Astrocyte of the cerebellum (primary cell): ENCODE measurements around the gene RGS19.
A peak's percentile ranks its signal among the peaks of the same experiment; 100 is the strongest.

Experiments
- DNase-seq: peaks from one replicate; pipeline ENCODE4 v3.0.0-alpha.2; 2011; ENCODE audit warnings: low read depth
- H3K4me3 ChIP-seq: 2 replicates; pipeline ENCODE4 v1.5.1; 2011; ENCODE audit warnings: mild to moderate bottlenecking, low read depth, low read length, moderate library complexity
- in situ Hi-C: cut with HindIII; loops from 2 replicates; pipeline ENCODE4 v1.10.0; 2017; ENCODE audit warnings: low sequenced_read_pairs
- TF ChIP-seq, protein P1 (sequence below): IDR thresholded peaks from 2 replicates; pipeline ENCODE4 v1.5.1; 2012; ENCODE audit warnings: low read length, low read depth, moderate library complexity, mild to moderate bottlenecking; ENCODE audit errors: missing control alignments

Gene RGS19

DNA sequence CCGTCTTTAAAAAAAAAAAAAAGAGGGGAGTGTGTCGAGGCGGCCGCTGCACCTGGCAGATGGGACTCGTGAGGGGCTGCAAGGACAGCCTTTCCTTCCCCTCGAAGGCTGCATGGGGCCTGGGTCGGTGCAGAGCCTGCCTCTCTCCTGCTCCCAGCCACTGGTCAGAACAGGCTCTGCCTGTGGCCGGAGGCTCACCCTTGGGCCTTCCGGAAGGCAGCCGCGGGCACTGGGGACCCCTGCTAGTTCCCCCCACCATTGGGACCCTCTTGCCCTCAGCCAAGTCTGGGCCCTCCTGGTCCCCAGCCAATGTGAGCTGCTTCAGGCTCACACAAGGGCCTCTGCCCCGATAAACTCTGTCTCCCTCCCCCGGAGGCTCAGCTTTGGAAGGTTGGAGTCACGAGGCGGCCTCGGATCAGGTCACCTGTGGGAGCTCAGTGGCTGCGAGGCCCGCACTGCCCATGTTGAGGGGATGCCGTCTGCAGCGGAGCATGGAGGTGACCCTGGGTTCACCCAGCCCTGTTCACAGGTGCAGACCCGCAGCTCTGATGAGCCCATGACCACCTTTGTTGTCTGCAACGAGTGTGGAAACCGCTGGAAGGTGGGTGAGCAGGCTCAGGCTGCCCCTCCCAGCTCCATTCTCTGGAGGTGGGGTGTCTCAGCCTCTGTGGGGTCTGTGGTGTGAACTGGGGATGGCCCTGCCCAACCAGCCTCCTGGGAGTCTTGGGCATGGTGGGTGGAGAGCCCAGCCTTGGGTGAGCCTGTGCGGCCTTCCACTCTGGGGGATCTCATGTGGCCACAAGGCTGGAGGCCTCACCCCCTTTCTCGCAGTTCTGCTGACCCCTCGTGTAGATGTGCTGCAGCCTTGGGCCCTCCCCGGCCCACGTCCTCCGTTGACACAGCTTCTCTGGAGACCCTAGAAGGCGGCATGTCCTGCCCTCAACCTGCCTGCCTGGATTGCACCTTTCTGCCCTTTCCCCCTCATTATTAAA lies 7.7 kb downstream of the RGS19 start:
- TF ChIP-seq, protein P1, sequence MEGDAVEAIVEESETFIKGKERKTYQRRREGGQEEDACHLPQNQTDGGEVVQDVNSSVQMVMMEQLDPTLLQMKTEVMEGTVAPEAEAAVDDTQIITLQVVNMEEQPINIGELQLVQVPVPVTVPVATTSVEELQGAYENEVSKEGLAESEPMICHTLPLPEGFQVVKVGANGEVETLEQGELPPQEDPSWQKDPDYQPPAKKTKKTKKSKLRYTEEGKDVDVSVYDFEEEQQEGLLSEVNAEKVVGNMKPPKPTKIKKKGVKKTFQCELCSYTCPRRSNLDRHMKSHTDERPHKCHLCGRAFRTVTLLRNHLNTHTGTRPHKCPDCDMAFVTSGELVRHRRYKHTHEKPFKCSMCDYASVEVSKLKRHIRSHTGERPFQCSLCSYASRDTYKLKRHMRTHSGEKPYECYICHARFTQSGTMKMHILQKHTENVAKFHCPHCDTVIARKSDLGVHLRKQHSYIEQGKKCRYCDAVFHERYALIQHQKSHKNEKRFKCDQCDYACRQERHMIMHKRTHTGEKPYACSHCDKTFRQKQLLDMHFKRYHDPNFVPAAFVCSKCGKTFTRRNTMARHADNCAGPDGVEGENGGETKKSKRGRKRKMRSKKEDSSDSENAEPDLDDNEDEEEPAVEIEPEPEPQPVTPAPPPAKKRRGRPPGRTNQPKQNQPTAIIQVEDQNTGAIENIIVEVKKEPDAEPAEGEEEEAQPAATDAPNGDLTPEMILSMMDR = no peak
- no peak for DNase-seq
- H3K4me3 ChIP-seq = no peak overlapping the region
- in situ Hi-C loops = no loop called here

DNA sequence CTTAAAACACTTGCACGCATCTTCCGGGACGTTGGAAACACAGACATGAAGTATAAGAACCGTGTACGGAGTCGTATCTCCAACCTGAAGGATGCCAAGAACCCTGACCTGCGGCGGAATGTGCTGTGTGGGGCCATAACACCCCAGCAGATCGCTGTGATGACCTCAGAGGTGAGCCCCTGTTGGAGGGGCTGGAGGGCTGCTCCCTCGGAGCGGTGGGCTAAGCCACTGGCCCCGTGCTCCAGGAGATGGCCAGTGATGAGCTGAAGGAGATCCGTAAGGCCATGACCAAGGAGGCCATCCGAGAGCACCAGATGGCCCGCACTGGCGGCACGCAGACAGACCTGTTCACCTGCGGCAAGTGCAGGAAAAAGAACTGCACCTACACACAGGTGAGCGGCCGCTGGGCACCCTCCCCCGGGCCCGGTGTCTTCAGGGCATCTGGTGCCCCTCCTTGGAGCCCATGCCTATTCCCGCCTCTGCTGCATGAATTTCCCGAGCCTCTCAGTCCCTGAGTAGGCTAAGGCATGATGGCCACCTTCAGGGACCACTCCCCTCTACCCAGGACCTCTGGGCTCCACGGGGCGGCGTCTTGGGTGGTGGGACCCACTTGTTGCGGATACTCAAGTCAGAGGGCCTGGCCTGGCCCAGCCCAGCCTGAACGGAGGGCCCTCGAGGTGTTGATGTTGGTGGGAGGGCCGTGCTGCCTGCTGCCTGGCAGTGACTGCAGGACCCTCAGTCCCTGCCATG lies 8.9 kb downstream of the RGS19 start:
- DNase-seq = no peak
- TF ChIP-seq, protein P1 = no peak
- H3K4me3 ChIP-seq = no peak overlapping the region
- in situ Hi-C loops = no loop called here

DNA sequence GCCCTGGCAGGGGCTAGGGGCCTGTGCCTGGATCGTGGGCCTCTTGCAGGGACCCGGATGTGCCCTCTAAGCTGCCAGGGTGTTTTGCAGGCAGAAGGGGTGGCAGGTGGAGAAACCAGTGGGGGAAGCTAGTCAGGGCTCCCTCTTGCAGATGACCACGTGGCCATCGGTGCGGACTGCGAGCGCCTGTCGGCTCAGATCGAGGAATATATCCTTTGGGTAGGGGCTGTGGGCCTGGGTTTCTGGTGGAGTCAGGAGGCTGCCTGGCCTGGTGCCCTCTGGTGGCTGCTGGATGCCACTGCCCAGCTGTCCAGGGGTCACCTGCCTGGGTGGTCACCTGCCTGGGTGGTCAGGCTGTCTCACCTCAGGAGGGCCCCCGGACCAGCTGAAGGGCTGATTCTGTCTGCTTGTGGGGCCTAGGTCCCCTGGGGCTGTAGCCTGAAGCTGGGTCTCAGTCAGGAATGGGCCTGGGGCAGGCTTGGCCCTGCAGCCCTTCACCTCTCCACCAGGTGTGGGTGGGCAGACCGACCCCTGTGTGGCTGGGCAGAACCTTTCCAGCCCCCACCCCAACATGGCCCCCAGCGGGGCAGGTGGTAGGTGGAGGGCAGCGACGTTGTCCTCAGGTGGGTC lies 9.6 kb downstream of the RGS19 start:
- H3K4me3 ChIP-seq = no peak overlapping the region
- DNase-seq = no peak
- in situ Hi-C loops = no loop called here
- TF ChIP-seq, protein P1 = peak; percentile 78

DNA sequence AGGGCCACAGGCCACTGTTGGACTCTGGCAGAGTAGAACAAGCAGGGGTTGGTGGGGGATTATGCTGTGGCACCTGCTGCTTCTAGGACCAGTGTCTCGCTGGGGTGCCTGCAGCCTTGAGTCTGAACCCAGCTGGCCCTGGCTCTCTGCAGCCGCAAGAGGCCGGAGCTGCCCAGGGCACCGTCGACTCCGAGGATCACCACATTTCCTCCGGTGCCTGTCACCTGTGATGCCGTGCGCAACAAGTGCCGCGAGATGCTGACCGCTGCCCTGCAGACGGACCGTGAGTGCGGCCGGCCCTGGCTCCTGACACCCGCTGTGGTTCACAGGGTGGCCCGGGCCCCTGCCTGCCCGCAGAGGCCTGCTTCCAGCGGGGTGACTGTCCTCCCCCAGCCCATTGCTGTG lies 10.1 kb downstream of the RGS19 start:
- in situ Hi-C loops = no loop called here
- no peak overlapping the region for H3K4me3 ChIP-seq
- DNase-seq = no peak
- TF ChIP-seq, protein P1 = no peak

DNA sequence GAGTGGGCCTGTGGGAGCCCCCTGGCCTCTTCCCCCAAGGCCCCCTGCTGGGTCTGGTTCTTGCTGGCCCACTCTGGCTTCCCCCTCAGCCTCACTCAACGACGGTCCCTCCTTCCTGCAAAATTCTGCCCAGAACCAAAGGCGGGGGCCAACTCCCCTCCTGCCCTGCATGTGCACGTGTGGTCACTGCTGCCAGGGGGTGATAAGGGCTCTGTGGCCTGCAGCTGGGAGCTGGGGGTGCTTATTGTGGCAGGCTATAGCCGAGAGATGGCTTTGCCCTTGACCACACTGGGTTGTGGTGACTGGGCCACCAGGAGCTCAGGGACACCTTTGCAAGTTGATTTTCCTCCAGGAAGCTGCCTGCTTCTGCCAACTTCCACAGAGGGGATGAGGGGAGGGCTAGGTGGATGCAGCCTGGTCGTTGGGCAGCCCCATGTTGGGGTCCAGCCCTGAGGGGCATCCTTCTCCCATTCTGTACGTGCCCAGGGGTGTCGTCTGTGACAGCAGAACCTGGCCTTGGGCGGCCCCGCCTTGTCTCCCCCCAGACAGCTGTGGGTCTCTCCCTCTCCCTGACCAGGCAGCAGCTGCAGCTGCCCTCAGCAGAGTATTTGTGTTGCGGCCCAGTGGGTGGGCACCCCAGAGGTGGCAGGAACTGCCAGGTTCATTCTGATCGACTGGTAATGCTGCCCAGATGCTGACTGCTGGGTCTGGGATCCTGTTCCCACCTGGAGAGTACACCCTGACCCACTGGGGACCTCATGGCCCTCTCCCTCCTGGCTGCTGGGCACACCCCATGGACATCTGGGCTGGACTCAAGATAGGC lies 10.7 kb downstream of the RGS19 start:
- no peak for DNase-seq
- TF ChIP-seq, protein P1 = no peak
- in situ Hi-C loops = no loop called here
- H3K4me3 ChIP-seq = no peak overlapping the region
